H1 (cell line): ENCODE results near the gene TMEM125.

ENCODE experiments used
- BRCA1 ChIP-seq: IDR thresholded peaks from 2 replicates; pipeline ENCODE4 v1.6.1; 2012; ENCODE audit warnings: low read depth, low read length, improper control_type of control experiment
- EGR1 ChIP-seq: IDR thresholded peaks from 2 replicates; pipeline ENCODE4 v1.6.1; 2011; ENCODE audit warnings: low read depth, low read length, borderline replicate concordance
- KDM4A ChIP-seq: IDR thresholded peaks from one replicate; pipeline ENCODE4 v1.7.1; 2012; ENCODE audit warnings: low read depth, mild to moderate bottlenecking, moderate library complexity, low read length, inconsistent platforms; ENCODE audit not compliant: severe bottlenecking
- POLR2A ChIP-seq, 2 experiments: IDR thresholded peaks; 1 replicate in 1 of 2; 2 replicates in 1 of 2; pipeline ENCODE4 v1.6.1; 2011; ENCODE audit warnings: low read depth in 2 of 2, low read length in 2 of 2, mild to moderate bottlenecking in 2 of 2; ENCODE audit errors: control extremely low read depth in 1 of 2
- RNF2 ChIP-seq: fragments of 200-900, 300-1000 bp; sonication (generic); IDR thresholded peaks from 2 replicates; pipeline ENCODE4 v1.7.1; 2016; ENCODE audit warnings: borderline replicate concordance, low read depth, mild to moderate bottlenecking, antibody characterized with exemption, low read length; ENCODE audit not compliant: poor library complexity, severe bottlenecking; ENCODE audit errors: missing control alignments
- SP1 ChIP-seq: IDR thresholded peaks from 2 replicates; pipeline ENCODE4 v1.6.1; 2011; ENCODE audit warnings: low read depth, low read length
- TF ChIP-seq, protein P1 (sequence below): IDR thresholded peaks from 2 replicates; pipeline ENCODE4 v1.6.1; 2012; ENCODE audit warnings: inconsistent platforms
- TF ChIP-seq, protein P2 (sequence below), 3 experiments: IDR thresholded peaks; 1 replicate in 2 of 3; 2 replicates in 1 of 3; pipeline versions ENCODE4 v1.5.1 to v1.6.1; 2011; ENCODE audit warnings: low read length in 3 of 3, mild to moderate bottlenecking in 3 of 3, inconsistent platforms in 2 of 3, low read depth in 1 of 3, moderate library complexity in 1 of 3; ENCODE audit not compliant: insufficient read depth in 1 of 3; ENCODE audit errors: control extremely low read depth in 1 of 3

DNA sequence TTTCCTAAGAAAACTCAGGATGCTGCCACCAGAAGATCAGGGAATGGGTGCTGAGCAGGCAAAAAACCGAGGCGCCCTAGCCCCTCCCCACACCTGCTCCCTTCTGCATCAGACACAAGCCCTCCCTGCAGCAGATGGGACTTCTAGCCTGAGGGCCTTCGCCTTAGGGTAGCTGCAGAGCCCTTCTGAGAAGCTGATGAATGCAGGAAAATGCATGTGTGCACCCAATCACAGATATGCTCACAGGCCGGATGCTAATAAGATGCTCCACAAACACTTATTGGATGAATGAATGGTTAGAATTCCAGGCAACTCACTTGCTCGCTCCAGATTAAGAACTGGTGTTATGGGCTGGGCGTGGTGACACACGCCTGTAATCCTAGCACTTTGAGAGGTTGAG lies 22.4 kb downstream of the TMEM125 start:
- TF ChIP-seq POLR2A (IDR thresholded peaks at IDR 0.05; ENCODE audit: control extremely low read depth in 1 of 2, low read depth in 2 of 2, low read length in 2 of 2), result no peak
- TF ChIP-seq SP1, result no peak
- TF ChIP-seq, protein P1, sequence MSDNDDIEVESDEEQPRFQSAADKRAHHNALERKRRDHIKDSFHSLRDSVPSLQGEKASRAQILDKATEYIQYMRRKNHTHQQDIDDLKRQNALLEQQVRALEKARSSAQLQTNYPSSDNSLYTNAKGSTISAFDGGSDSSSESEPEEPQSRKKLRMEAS, result no peak
- no peak for TF ChIP-seq RNF2
- no peak for TF ChIP-seq BRCA1
- TF ChIP-seq, protein P2, sequence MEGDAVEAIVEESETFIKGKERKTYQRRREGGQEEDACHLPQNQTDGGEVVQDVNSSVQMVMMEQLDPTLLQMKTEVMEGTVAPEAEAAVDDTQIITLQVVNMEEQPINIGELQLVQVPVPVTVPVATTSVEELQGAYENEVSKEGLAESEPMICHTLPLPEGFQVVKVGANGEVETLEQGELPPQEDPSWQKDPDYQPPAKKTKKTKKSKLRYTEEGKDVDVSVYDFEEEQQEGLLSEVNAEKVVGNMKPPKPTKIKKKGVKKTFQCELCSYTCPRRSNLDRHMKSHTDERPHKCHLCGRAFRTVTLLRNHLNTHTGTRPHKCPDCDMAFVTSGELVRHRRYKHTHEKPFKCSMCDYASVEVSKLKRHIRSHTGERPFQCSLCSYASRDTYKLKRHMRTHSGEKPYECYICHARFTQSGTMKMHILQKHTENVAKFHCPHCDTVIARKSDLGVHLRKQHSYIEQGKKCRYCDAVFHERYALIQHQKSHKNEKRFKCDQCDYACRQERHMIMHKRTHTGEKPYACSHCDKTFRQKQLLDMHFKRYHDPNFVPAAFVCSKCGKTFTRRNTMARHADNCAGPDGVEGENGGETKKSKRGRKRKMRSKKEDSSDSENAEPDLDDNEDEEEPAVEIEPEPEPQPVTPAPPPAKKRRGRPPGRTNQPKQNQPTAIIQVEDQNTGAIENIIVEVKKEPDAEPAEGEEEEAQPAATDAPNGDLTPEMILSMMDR (IDR thresholded peaks at IDR 0.05; ENCODE audit: control extremely low read depth in 1 of 3, insufficient read depth in 1 of 3, low read depth in 1 of 3, low read length in 3 of 3), result no peak
- TF ChIP-seq KDM4A, result no peak
- TF ChIP-seq EGR1, result no peak
